Muscle of back (tissue), 10 donors: ENCODE measurements around the gene TMEM14B. TPM values are rescaled to one million over a fixed set of nuclear protein-coding genes. Genes with fewer than 3 reads are reported as not detected.

Source experiments
- polyA plus RNA-seq, 10 donors: library from polyadenylated mRNA; unstranded; fragments of 120-200 nt; gene quantifications; one replicate each; pipeline ENCODE4 v1.2.1, GENCODE V29; 2013; ENCODE audit not compliant: insufficient read length in 10 of 10

Gene TMEM14B
- polyA plus RNA-seq, 10 donors, result 63.6 to 75.6 (median 69.6) TPM

Other genes starting within 250 kb of the TMEM14B start
- 1 to 10 TPM; 1.6 to 3.8 (median 3.0) TPM for gene GCNT2, start 226.5 kb upstream of the TMEM14B start, polyA plus RNA-seq
- 1 to 10 TPM in 8 of 10 donors, under 1 TPM in 2; 0.92 to 4.8 (median 1.8) TPM for gene C6orf52, start 53.2 kb upstream of the TMEM14B start, polyA plus RNA-seq
- gene PAK1IP1, start 52.8 kb upstream of the TMEM14B start, polyA plus RNA-seq, result 10 to 100 TPM; 16.3 to 20.9 (median 17.9) TPM
- gene TMEM14C, start 24.7 kb upstream of the TMEM14B start, polyA plus RNA-seq, result 100 to 1,000 TPM in 9 of 10 donors, 10 to 100 TPM in 1; 99.6 to 119 (median 106) TPM
- 1 to 10 TPM in 1 of 10 donors, under 1 TPM in 9; 0.13 to 1.1 (median 0.28) TPM for gene MAK, start 90.7 kb downstream of the TMEM14B start, polyA plus RNA-seq
- under 1 TPM in 1 of 10 donors, not detected in 9; 0.08 TPM for gene GCM2, start 134.2 kb downstream of the TMEM14B start, polyA plus RNA-seq
- 1 to 10 TPM in 9 of 10 donors, under 1 TPM in 1; 0.37 to 5.4 (median 2.1) TPM for gene SYCP2L, start 139.2 kb downstream of the TMEM14B start, polyA plus RNA-seq